ENCODE measurements around the gene CELF6. TPM values are rescaled to one million over a fixed set of nuclear protein-coding genes. Genes with fewer than 3 reads are reported as not detected.

The CELF6 gene
- total RNA-seq, 1 experiment from 2014 or later, result not detected

DNA sequence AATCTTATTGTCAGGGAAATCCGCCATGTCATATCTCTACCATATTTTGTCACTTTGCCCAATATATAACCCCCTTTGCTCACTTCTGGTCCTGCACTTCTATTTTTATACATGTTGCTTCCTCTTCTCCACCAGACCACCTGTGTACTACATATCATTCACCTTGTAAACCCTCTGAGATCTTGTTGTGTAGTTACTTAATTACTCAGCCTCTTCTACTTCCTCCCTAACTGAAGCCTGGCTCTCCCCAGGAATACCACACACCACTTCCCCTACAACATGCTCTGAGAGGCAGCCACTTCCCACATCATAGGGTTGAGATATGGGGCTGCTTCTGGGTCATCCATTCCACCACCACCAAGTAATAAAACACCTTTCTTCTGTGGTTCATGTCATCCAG, 45.9 kb upstream of the CELF6 start:
- no peaks in the 10 kb centered on the region for H3K4me1 Mint-ChIP-seq (ENCODE audit: low read depth, unreplicated experiment)
- BruUV-seq (replicated peaks), result no TSS peak
- H3K27me3 Mint-ChIP-seq (ENCODE audit: insufficient read depth, unreplicated experiment), result no peaks in the 10 kb centered on the region
- Histone ChIP-seq H3K9me3 (no peaks in the 10 kb centered on the region), H3K36me3 (ENCODE audit: control insufficient read depth, insufficient read depth, low read length) (peaks cover 2% of the 10 kb centered on the region; the same call in 1 of the 2 replicates), H3K4me1 (no peaks in the 10 kb centered on the region), H3K4me3 (ENCODE audit: low read depth, low read length) (no peak overlapping the region), H3K27me3 (replicated peaks; ENCODE audit: control insufficient read depth, insufficient read depth, low read length) (no peaks in the 10 kb centered on the region)
- H3K9me3 Mint-ChIP-seq (ENCODE audit: unreplicated experiment), result no peaks in the 10 kb centered on the region
- ChIA-PET CTCF (no interaction called here), POLR2A (no interaction called here)
- no peak for DNase-seq
- intact Hi-C loops (cut with micrococcal nuclease; ENCODE audit: unreplicated experiment), result no loop called here
- no peak overlapping the region for H3K4me3 Mint-ChIP-seq (ENCODE audit: unreplicated experiment)
- TF ChIP-seq, protein P1, sequence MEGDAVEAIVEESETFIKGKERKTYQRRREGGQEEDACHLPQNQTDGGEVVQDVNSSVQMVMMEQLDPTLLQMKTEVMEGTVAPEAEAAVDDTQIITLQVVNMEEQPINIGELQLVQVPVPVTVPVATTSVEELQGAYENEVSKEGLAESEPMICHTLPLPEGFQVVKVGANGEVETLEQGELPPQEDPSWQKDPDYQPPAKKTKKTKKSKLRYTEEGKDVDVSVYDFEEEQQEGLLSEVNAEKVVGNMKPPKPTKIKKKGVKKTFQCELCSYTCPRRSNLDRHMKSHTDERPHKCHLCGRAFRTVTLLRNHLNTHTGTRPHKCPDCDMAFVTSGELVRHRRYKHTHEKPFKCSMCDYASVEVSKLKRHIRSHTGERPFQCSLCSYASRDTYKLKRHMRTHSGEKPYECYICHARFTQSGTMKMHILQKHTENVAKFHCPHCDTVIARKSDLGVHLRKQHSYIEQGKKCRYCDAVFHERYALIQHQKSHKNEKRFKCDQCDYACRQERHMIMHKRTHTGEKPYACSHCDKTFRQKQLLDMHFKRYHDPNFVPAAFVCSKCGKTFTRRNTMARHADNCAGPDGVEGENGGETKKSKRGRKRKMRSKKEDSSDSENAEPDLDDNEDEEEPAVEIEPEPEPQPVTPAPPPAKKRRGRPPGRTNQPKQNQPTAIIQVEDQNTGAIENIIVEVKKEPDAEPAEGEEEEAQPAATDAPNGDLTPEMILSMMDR (IDR thresholded peaks at IDR 0.05; ENCODE audit: insufficient read depth in 1 of 2, low read depth in 1 of 2, low read length in 1 of 2, severe bottlenecking in 1 of 2, unreplicated experiment in 1 of 2), result no peak
- H3K27ac Mint-ChIP-seq (ENCODE audit: unreplicated experiment), result no peak overlapping the region
- H3K36me3 Mint-ChIP-seq (ENCODE audit: insufficient read depth, unreplicated experiment), result peaks cover 15% of the 10 kb centered on the region

DNA sequence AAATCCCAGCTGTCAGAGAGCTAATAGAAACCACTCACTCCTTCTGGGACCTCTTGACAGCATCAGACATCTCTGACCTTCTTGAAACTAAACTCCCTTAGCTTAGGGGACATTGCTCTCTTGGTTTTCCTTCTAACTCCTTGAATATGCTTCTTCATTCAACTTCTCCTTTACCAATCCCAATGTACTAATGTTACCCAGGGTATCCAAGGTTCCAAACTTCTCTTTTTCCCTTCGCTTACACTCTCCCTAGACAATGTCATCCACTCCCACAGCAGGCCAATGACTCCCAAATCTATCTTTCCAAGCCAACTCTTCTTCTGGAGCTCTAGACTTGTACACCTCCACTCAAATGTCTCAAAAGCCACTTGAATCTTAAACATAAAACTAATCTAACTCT, 41.2 kb upstream of the CELF6 start:
- DNase-seq, result no peak
- H3K36me3 ChIP-seq (ENCODE audit: control insufficient read depth, insufficient read depth, low read length), result peaks cover 2% of the 10 kb centered on the region; the same call in 1 of the 2 replicates
- no peak overlapping the region for H3K27ac Mint-ChIP-seq (ENCODE audit: unreplicated experiment)
- ChIA-PET CTCF (no interaction called here), POLR2A (no interaction called here)
- TF ChIP-seq, protein P1 (IDR thresholded peaks at IDR 0.05; ENCODE audit: insufficient read depth in 1 of 2, low read depth in 1 of 2, low read length in 1 of 2, severe bottlenecking in 1 of 2, unreplicated experiment in 1 of 2), result no peak
- H3K4me1 Mint-ChIP-seq (ENCODE audit: low read depth, unreplicated experiment), result no peaks in the 10 kb centered on the region
- H3K36me3 Mint-ChIP-seq (ENCODE audit: insufficient read depth, unreplicated experiment), result no peaks in the 10 kb centered on the region
- intact Hi-C loops (cut with micrococcal nuclease; ENCODE audit: unreplicated experiment), result no loop called here
- H3K9me3 Mint-ChIP-seq (ENCODE audit: unreplicated experiment), result no peaks in the 10 kb centered on the region
- no peaks in the 10 kb centered on the region for H3K27me3 Mint-ChIP-seq (ENCODE audit: insufficient read depth, unreplicated experiment)
- H3K4me3 Mint-ChIP-seq (ENCODE audit: unreplicated experiment), result no peak overlapping the region
- BruUV-seq (replicated peaks), result no TSS peak
- H3K4me3 ChIP-seq (ENCODE audit: low read depth, low read length), result no peak overlapping the region
- no peaks in the 10 kb centered on the region for H3K4me1 ChIP-seq
- no peaks in the 10 kb centered on the region for H3K9me3 ChIP-seq
- H3K27me3 ChIP-seq (replicated peaks; ENCODE audit: control insufficient read depth, insufficient read depth, low read length), result no peaks in the 10 kb centered on the region

DNA sequence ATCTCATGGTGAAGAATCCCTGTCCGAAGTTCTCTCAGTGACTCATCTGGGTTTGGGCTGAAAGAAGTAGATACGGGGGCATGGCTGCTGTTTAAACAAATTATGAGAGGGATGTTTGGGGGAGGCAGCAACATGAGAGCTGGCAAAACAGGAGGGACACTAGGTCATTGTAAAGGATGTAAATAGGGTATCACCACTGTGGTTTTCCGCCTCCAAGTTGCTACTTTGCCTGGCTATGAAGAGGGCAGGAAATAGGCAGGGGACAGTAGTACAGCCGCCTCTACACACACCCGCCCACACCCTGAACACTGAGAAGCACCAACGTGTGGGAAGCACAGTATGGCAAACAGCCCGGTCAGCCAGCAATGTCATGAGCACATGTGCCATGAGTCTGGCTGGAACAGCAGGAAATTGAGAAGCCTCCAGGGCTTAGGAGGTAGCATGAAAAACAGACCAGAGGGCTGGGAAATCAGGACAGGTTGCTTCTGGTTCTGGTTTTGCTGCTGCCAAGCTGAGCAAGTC, 38.8 kb upstream of the CELF6 start:
- Mint-ChIP-seq H3K4me3 (ENCODE audit: unreplicated experiment) (no peak overlapping the region), H3K36me3 (ENCODE audit: insufficient read depth, unreplicated experiment) (peaks cover 11% of the 10 kb centered on the region)

More for the DNA sequence above, 38.8 kb upstream of the CELF6 start:
- H3K36me3 ChIP-seq (ENCODE audit: control insufficient read depth, insufficient read depth, low read length), result peaks cover 3% of the 10 kb centered on the region; the same call in 1 of the 2 replicates
- CTCF ChIA-PET, result no interaction called here
- H3K27me3 ChIP-seq (replicated peaks; ENCODE audit: control insufficient read depth, insufficient read depth, low read length), result no peaks in the 10 kb centered on the region
- no peaks in the 10 kb centered on the region for H3K4me1 ChIP-seq
- no TSS peak for BruUV-seq (replicated peaks)
- H3K9me3 ChIP-seq, result no peaks in the 10 kb centered on the region
- intact Hi-C loops (cut with micrococcal nuclease; ENCODE audit: unreplicated experiment), result no loop called here
- Mint-ChIP-seq H3K4me1 (ENCODE audit: low read depth, unreplicated experiment) (no peaks in the 10 kb centered on the region), H3K27me3 (ENCODE audit: insufficient read depth, unreplicated experiment) (no peaks in the 10 kb centered on the region), H3K27ac (ENCODE audit: unreplicated experiment) (no peak overlapping the region), H3K9me3 (ENCODE audit: unreplicated experiment) (no peaks in the 10 kb centered on the region)
- no peak for DNase-seq
- H3K4me3 ChIP-seq (ENCODE audit: low read depth, low read length), result no peak overlapping the region
- TF ChIP-seq, protein P1 (IDR thresholded peaks at IDR 0.05; ENCODE audit: insufficient read depth in 1 of 2, low read depth in 1 of 2, low read length in 1 of 2, severe bottlenecking in 1 of 2, unreplicated experiment in 1 of 2), result no peak
- POLR2A ChIA-PET, result no interaction called here

All from Caco-2 (cell line).